Right ventricle myocardium inferior (tissue), 1 donor: ENCODE results near the gene BAIAP2L2. TPM values are rescaled to one million over a fixed set of nuclear protein-coding genes. Genes with fewer than 3 reads are reported as not detected.
A peak's percentile ranks its signal among the peaks of the same experiment; 100 is the strongest.
"Not testable (repeated sequence)": the region's sequence is repeated elsewhere in the genome, so short reads cannot be mapped to it uniquely, and the experiment has no call there.

Experiments
- ATAC-seq: fragments of 200-7000 bp; cut with Tn5 transposase; one replicate; pipeline ENCODE4 v1.9.1; 2020; ENCODE audit warnings: mild to moderate bottlenecking, moderate library complexity
- DNase-seq: peaks from one replicate; pipeline ENCODE4 v3.0.0; 2021; ENCODE audit errors: missing footprints
- intact Hi-C: fragments of 100-400 bp; cut with DNase I; formaldehyde crosslinking; loops from one replicate; pipeline ENCODE4 v1.11.0; 2022
- total RNA-seq: library from RNA; stranded (reverse); fragmentation: NEBNext Ultra II Directional; extraction: Animal tissue kit (Norgen Biotek cat#: 25700); gene quantifications from one replicate; pipeline ENCODE4 v1.2.1, GENCODE V29; 2021
- donor health status: DM: no; HTN: yes; CAD: no; lungs with severe emphysema.

BAIAP2L2 gene
- total RNA-seq, 1 donor from 2014 or later = 0.30 TPM

GRCh38 chr22:38086001-38086845, 24.3 kb downstream of the BAIAP2L2 start:
- DNase-seq (no peak), ATAC-seq (no peak)
- intact Hi-C loops = no loop called here

- no peak for DNase-seq
- intact Hi-C loops = no loop called here
- ATAC-seq = no peak
Measured at GRCh38 chr22:38085501-38085900, 25.0 kb downstream of the BAIAP2L2 start.

DNA sequence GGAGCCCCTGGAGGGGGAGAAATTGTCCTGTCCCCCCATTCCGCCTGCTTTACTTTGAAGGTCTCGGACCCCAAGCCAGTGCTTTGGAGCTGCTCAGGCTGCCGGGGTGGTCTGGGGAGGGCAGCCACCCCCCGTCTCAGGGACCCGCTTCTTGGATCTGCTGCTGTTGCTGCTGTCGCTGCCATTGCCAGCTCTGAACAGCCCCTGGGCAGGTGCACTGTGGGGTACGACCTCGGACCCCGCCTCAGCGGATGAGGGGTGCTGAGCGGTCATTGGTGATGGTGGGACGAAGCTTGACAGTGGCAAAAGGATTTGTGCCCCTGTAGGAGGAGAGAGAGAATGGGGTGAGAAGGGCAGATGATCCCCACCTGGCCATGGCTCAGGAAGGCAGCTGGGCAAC, 25.4 kb downstream of the BAIAP2L2 start:
- no peak for ATAC-seq
- DNase-seq = no peak
- intact Hi-C loops = no loop called here

DNA sequence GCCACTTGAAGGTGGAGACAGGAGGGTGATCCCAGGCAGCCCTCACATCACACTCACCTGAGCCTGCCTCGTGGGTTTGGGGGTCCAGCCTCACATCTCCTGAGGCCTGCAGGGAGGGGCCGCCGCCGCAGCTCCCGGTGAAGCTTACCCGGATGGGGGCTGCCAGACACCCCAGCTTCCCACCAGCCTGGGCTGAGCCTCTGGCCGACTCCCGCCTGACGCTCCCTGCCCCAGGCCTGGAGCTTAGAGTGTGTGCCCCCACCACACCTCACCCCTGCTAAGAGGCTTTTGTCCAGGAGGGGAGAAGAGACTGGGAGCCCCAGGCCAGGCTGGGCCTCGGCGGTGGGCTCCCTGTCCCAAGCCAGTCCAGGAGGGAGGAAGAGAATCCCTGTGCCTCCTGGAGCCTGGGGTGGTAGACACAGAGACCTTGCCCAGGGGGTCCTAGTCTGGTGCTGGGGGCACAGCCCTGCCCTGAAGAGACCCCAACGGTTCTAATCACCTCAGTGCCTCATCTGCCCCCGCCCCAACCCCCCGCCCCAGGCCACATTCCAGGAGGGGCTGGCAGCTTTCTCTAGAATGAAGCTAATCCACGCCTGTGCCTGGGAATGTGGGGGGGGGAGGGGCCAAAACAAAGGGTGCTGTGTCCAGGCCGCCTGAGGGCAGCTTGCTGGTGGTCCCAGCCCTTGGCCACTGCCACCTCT, 26.4 kb downstream of the BAIAP2L2 start, which contains the start of gene SLC16A8:
Gene SLC16A8, minus strand, starts transcription at position 254 of the 701 bp plus-strand sequence. CDS start 1,311 bp downstream, outside the sequence.
- intact Hi-C loops = no loop called here
- DNase-seq (no peak), ATAC-seq (no peak)

DNA sequence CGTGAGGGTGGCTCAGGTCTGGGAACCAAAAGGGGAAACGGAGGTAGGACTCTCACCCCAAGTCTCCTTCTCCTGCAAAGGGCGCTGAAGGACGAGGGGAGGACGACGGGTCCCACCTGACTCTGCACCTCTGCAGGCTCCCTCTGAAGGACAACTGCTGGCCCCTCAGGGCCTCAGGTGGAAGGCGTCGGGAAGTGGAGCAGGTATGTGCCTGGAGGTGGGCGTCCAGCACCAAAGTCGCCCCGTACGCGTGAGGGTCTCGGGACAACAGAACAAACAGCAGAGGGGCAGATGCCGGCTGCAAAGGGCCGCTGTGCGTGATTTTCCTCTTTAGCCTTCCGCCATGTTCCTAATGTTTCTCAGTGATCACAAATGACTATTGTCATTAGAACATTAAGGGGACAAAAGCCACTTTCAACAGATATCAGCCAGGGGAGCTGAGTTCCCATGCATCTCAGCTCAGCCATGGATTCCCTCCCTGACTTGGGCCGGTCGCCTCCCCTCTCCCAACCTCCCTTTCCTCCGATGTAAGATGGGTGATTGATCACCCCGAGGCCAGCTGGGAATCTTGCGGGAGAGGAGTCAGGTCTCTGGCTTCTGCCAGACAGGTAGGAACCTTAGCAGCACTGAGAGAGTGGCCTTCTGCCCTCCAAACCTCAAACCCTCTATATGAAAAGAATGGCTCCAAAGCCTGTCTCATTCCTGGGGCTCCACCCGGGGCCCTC, 27.3 kb downstream of the BAIAP2L2 start:
- intact Hi-C loops = no loop called here
- ATAC-seq = no peak
- DNase-seq = no peak

GRCh38 chr22:38081941-38082828, 28.3 kb downstream of the BAIAP2L2 start:
- no peak for DNase-seq
- intact Hi-C loops = no loop called here
- no peak for ATAC-seq

DNA sequence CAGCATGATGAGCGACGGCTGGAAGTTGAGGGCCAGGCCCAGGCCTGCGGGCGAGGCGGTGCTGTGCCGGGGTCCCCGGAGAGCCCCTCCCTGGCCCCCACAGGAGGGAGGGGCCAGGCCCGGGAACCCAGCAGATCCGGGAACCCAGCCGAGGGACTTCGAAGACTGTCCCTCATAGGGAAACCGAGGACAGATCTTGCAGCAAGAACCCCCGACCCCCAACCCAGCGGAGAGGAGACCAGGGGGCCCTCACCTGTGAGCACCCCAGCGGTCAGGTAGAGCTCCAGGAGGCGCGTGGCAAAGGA, 28.9 kb downstream of the BAIAP2L2 start:
- ATAC-seq = no peak

GRCh38 chr22:38080850-38081635, 29.4 kb downstream of the BAIAP2L2 start:
- peak; percentile 72 for ATAC-seq

More for the DNA sequence above, 28.9 kb downstream of the BAIAP2L2 start:
- intact Hi-C loops = no loop called here
- no peak for DNase-seq

DNA sequence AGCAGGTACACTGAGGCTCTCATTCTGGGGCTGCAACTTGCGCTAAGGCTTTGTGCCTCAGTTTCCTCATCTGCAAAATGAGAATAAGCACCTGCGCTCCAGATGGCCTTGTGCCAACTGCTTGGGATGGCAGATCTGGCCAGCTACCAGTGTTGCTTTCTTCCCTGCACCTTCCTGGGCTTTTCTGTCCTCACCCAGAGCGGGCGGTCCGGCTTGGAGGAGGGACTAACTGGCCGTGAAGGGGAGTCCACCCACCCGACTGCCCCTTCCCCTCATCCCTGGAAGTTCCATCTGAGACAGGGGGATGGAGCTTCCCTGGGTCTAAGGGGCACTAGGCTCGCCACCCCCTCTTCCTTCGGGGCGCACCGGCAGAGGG, 30.0 kb downstream of the BAIAP2L2 start:
- intact Hi-C loops = no loop called here
- no peak for DNase-seq
- no peak for ATAC-seq

More at GRCh38 chr22:38080850-38081635, 29.4 kb downstream of the BAIAP2L2 start:
- DNase-seq = no peak
- intact Hi-C loops = no loop called here

- ATAC-seq (no peak), DNase-seq (no peak)
- intact Hi-C loops = no loop called here
Measured at GRCh38 chr22:38079804-38080203, 30.7 kb downstream of the BAIAP2L2 start.

GRCh38 chr22:38079208-38079607, 31.3 kb downstream of the BAIAP2L2 start:
- intact Hi-C loops, ATAC-seq, DNase-seq: not testable (repeated sequence)

GRCh38 chr22:38078046-38078840, 32.2 kb downstream of the BAIAP2L2 start:
- no peak for ATAC-seq
- DNase-seq = peak; percentile 43
- intact Hi-C loops = no loop called here

- DNase-seq (no peak), ATAC-seq (no peak)
- intact Hi-C loops = no loop called here
Measured at GRCh38 chr22:38077595-38077994, 32.9 kb downstream of the BAIAP2L2 start.

- ATAC-seq = no peak
- intact Hi-C loops = no loop called here
- DNase-seq = no peak
Measured at GRCh38 chr22:38077096-38077495, 33.4 kb downstream of the BAIAP2L2 start.

DNA sequence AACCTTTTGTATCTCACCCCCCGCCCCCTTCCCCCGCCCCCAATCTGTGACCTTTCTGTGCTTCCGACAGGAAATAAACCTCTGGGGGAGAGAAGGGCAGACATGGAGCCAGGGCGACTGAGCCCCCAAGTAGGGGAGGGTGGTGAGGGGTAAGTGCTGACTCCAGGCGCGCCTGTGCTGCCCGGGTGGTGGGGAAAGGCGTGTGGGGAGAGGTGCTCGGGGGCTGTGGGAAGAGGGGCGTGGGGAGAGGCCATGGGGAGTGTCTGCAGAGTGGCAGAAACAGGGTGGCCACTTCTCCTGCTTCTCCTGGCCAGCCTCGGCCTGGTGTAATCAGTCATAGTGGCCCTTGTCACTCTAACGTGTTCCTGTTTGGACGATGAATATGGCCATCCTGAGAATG, 34.5 kb downstream of the BAIAP2L2 start:
- DNase-seq (no peak), ATAC-seq (no peak)
- intact Hi-C loops = no loop called here

DNA sequence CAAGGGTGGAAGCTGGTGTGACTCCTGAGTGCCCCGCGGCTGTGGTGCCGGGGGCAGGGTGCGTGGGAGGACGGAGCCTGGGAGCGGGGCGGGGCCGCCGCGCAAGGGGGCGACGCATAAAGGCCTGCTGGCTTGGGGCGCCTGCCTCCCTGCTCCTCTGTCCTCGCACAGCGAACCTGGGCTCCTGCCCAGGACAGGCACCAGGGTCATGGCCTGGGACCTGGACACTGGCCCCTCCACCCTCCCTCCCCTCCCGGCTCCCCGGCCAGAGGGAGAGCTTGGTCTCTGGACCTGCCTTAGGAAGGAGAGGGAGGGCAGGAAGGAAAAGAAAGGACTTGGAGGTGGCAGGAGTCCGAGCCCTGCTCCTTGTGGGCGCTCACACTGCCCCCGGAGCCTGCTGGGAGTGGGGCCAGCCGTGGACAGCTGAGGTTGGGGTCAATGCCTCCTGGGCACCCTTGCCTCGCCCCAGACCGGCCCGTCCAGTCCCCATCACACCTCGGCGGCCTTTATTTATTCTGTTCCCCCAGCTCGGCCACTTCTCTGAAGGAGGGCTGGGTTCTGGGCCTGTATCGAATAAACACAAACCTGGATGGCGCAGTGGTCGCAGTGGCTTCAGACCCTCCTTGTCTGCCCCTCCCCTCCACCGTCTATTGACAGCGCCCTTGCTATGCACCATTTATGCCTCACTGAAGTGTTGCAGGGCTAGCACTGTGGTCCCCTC, 35.2 kb downstream of the BAIAP2L2 start:
- ATAC-seq = no peak
- peak; percentile 59 for DNase-seq
- intact Hi-C loops = no loop called here
